H1 (cell line): ENCODE results near the gene RNF133. TPM values are rescaled to one million over a fixed set of nuclear protein-coding genes. Genes with fewer than 3 reads are reported as not detected.

ENCODE experiments used
- CTCF ChIA-PET: fragments of 300-600 bp; sonication (Branson Sonifier 250); formaldehyde crosslinking; loops from one replicate; lab custom pipeline; 2021; ENCODE audit not compliant: partially characterized antibody; lab: Charles Lee
- POLR2A ChIA-PET: fragments of 300-600 bp; sonication (Branson Sonifier 250); formaldehyde crosslinking; loops from one replicate; lab custom pipeline; 2021; ENCODE audit warnings: inconsistent platforms; ENCODE audit not compliant: partially characterized antibody; lab: Charles Lee
- DNase-seq, 2 experiments: peaks; one replicate each; pipeline versions ENCODE4 v3.0.0 to v3.0.0-alpha.2; 2010 to 2022; ENCODE audit warnings: low spot score in 2 of 2, low read depth in 1 of 2, mixed read lengths in 1 of 2
- FAIRE-seq: peaks from 2 replicates; lab custom pipeline; 2011; peaks lifted over from hg19 to GRCh38; lab: Jason Lieb, UNC
- H2AFZ ChIP-seq: 2 replicates; pipeline ENCODE4 v1.8.1; 2012; ENCODE audit warnings: low read length, inconsistent platforms
- H2AK5ac ChIP-seq: 2 replicates; pipeline ENCODE4 v1.6.1; 2013; ENCODE audit warnings: low read depth, low read length
- H2BK120ac ChIP-seq: replicated peaks from 2 replicates; pipeline ENCODE3; 2013; ENCODE audit warnings: low read depth, low read length, inconsistent platforms
- H2BK12ac ChIP-seq: 2 replicates; pipeline ENCODE4 v1.6.1; 2013; ENCODE audit warnings: low read depth, low read length
- H2BK15ac ChIP-seq: 2 replicates; pipeline ENCODE4 v1.6.1; 2013; ENCODE audit warnings: low read length
- H2BK20ac ChIP-seq: 2 replicates; pipeline ENCODE4 v1.6.1; 2013; ENCODE audit warnings: low read length
- H2BK5ac ChIP-seq: 2 replicates; pipeline ENCODE4 v1.6.1; 2013; ENCODE audit warnings: low read depth, low read length
- H3K14ac ChIP-seq: 2 replicates; pipeline ENCODE4 v1.6.1; 2013; ENCODE audit warnings: inconsistent platforms; ENCODE audit not compliant: insufficient read length
- H3K18ac ChIP-seq: 2 replicates; pipeline ENCODE4 v1.6.1; 2013; ENCODE audit warnings: low read length; ENCODE audit errors: extremely low read depth
- H3K23ac ChIP-seq: 2 replicates; pipeline ENCODE4 v1.6.1; 2013; ENCODE audit warnings: inconsistent platforms; ENCODE audit not compliant: insufficient read length
- H3K23me2 ChIP-seq: 2 replicates; pipeline ENCODE4 v1.6.1; 2013; ENCODE audit warnings: low read depth, low read length
- H3K27ac ChIP-seq: 2 replicates; pipeline ENCODE4 v1.6.1; 2011; ENCODE audit warnings: low read depth, low read length, inconsistent platforms
- H3K27me3 ChIP-seq, 4 experiments: replicated peaks in 1 of 4; 1 replicate in 1 of 4; 2 replicates in 3 of 4; pipeline versions ENCODE4 v1.6.1 to v1.8.1; 2011 to 2013; ENCODE audit warnings: low read length in 3 of 4, mild to moderate bottlenecking in 3 of 4, inconsistent platforms in 2 of 4, mixed read lengths in 2 of 4, moderate library complexity in 1 of 4; ENCODE audit not compliant: control insufficient read depth in 3 of 4, insufficient read depth in 3 of 4; ENCODE audit errors: extremely low read depth in 1 of 4
- H3K36me3 ChIP-seq, 4 experiments: 2 replicates each; pipeline versions ENCODE4 v1.6.1 to v1.8.1; 2011 to 2013; ENCODE audit warnings: mild to moderate bottlenecking in 4 of 4, low read length in 3 of 4, moderate library complexity in 2 of 4, control low read depth in 1 of 4, inconsistent platforms in 1 of 4; ENCODE audit not compliant: insufficient read depth in 4 of 4, control insufficient read depth in 2 of 4
- H3K4ac ChIP-seq: replicated peaks from 2 replicates; pipeline ENCODE3; 2013; ENCODE audit warnings: low read length, low read depth, mixed read lengths, inconsistent platforms; ENCODE audit not compliant: insufficient read length
- H3K4me1 ChIP-seq, 4 experiments: replicated peaks in 1 of 4; 1 replicate in 1 of 4; 2 replicates in 3 of 4; pipeline versions ENCODE4 v1.6.1 to v1.8.1; 2011 to 2013; ENCODE audit warnings: low read length in 3 of 4, inconsistent platforms in 2 of 4, mixed read lengths in 1 of 4; ENCODE audit not compliant: insufficient read depth in 4 of 4, control insufficient read depth in 3 of 4
- H3K4me2 ChIP-seq, 2 experiments: 2 replicates each; pipeline versions ENCODE4 v1.6.1 to v1.8.1; 2011 to 2013; ENCODE audit warnings: low read depth in 2 of 2, low read length in 2 of 2, control low read depth in 1 of 2, inconsistent platforms in 1 of 2, mild to moderate bottlenecking in 1 of 2; ENCODE audit not compliant: insufficient read depth in 1 of 2
- H3K4me3 ChIP-seq, 4 experiments: fragments of 200-600, 300-600 bp in 1 of 4; sonication (generic), shearing (Covaris generic), sonication (Bioruptor Twin) in 1 of 4; 2 replicates each; pipeline versions ENCODE4 v1.5.1 to v1.8.1; 2011 to 2016; ENCODE audit warnings: low read length in 4 of 4, low read depth in 3 of 4, control low read depth in 2 of 4, inconsistent platforms in 2 of 4, mild to moderate bottlenecking in 2 of 4, mixed read lengths in 1 of 4, moderate library complexity in 1 of 4; ENCODE audit not compliant: insufficient read depth in 2 of 4; ENCODE audit errors: extremely low read depth in 1 of 4
- H3K56ac ChIP-seq: replicated peaks from 2 replicates; pipeline ENCODE3; 2013; ENCODE audit warnings: low read depth, mild to moderate bottlenecking, mixed read lengths, low read length, inconsistent platforms; ENCODE audit not compliant: insufficient read length
- H3K79me1 ChIP-seq: 2 replicates; pipeline ENCODE4 v1.6.1; 2013; ENCODE audit warnings: low read depth, low read length, control low read depth
- H3K79me2 ChIP-seq, 2 experiments: 2 replicates each; pipeline versions ENCODE4 v1.6.1 to v1.8.1; 2012 to 2013; ENCODE audit warnings: low read length in 2 of 2, mild to moderate bottlenecking in 2 of 2, inconsistent platforms in 1 of 2; ENCODE audit not compliant: insufficient read depth in 2 of 2, control insufficient read depth in 1 of 2
- H3K9ac ChIP-seq, 4 experiments: replicated peaks in 1 of 4; 1 replicate in 1 of 4; 2 replicates in 3 of 4; pipeline versions ENCODE4 v1.6.1 to v1.8.1; 2011 to 2013; ENCODE audit warnings: low read depth in 3 of 4, low read length in 3 of 4, control low read depth in 2 of 4, mild to moderate bottlenecking in 2 of 4, moderate library complexity in 2 of 4, inconsistent platforms in 1 of 4; ENCODE audit errors: extremely low read depth in 1 of 4
- H3K9me3 ChIP-seq, 2 experiments: 2 replicates each; pipeline versions ENCODE4 v1.6.1 to v1.8.1; 2012 to 2013; ENCODE audit warnings: mild to moderate bottlenecking in 2 of 2, moderate library complexity in 2 of 2, control low read depth in 1 of 2, inconsistent platforms in 1 of 2, low read depth in 1 of 2, low read length in 1 of 2, mixed read lengths in 1 of 2; ENCODE audit not compliant: insufficient read depth in 2 of 2
- H4K20me1 ChIP-seq, 2 experiments: replicated peaks in 1 of 2; 2 replicates each; pipeline versions ENCODE3 to v1.8.1; 2011 to 2013; ENCODE audit warnings: inconsistent platforms in 2 of 2, low read length in 2 of 2, mild to moderate bottlenecking in 1 of 2; ENCODE audit not compliant: insufficient read depth in 2 of 2, control insufficient read depth in 1 of 2
- H4K5ac ChIP-seq: 2 replicates; pipeline ENCODE4 v1.6.1; 2013; ENCODE audit warnings: low read length, low read depth, mixed read lengths, inconsistent platforms; ENCODE audit not compliant: insufficient read length
- H4K8ac ChIP-seq: 2 replicates; pipeline ENCODE4 v1.8.0; 2013; ENCODE audit warnings: mild to moderate bottlenecking, moderate library complexity, low read length, inconsistent platforms; ENCODE audit not compliant: insufficient read depth; ENCODE audit errors: extremely low read depth
- H4K91ac ChIP-seq: replicated peaks from 2 replicates; pipeline ENCODE3; 2013; ENCODE audit warnings: low read length, mixed read lengths, inconsistent platforms; ENCODE audit not compliant: insufficient read length
- ASH2L ChIP-seq: fragments of 200-600, 300-600 bp; sonication (generic); IDR thresholded peaks from one replicate; pipeline ENCODE4 v1.7.1; 2017; ENCODE audit warnings: low read length
- CHD2 ChIP-seq: IDR thresholded peaks from 2 replicates; pipeline ENCODE4 v1.6.1; 2012; ENCODE audit warnings: low read length, improper control_type of control experiment
- KDM5A ChIP-seq: fragments of 200-600 bp; IDR thresholded peaks from 2 replicates; pipeline ENCODE4 v1.7.1; 2012; ENCODE audit warnings: mild to moderate bottlenecking, low read length, inconsistent platforms, mixed read lengths
- WGBS, 2 experiments: shearing (Covaris generic) in 1 of 2; methylation state at CpG; one replicate each; pipeline versions ENCODE4 v1.1.6 to v1.1.7; 2013 to 2015; ENCODE audit warnings: low lambda C conversion rate in 2 of 2, mixed read lengths in 2 of 2, inconsistent platforms in 1 of 2, low coverage in 1 of 2, missing lambda C conversion rate in 1 of 2; ENCODE audit not compliant: insufficient replicate concordance in 2 of 2, insufficient coverage in 1 of 2, insufficient read length in 1 of 2; ENCODE audit errors: extremely low coverage in 1 of 2, missing lambda C conversion rate in 1 of 2; 5-methylcytosine and 5-hydroxymethylcytosine counted together
- polyA plus RNA-seq, 7 experiments: library from polyadenylated mRNA; depleted of rRNA in 3 of 7; stranded (reverse) in 5 of 7; unstranded in 2 of 7; fragments of >200 nt in 5 of 7; fragments of 200-250 nt in 2 of 7; gene quantifications; 1 replicate in 5 of 7; 2 replicates in 1 of 7; 4 replicates in 1 of 7; pipeline versions ENCODE4 v1.2.1 to v1.2.3, GENCODE V29; 2011 to 2013; ENCODE audit warnings: missing spikeins in 2 of 7, mixed read lengths in 2 of 7
- total RNA-seq: library from RNA; stranded (reverse); fragmentation: NEBNext Ultra II Directional; extraction: Animal tissue kit (Norgen Biotek cat#: 25700); gene quantifications from 2 replicates; pipeline ENCODE4 v1.2.1, GENCODE V29; 2021
- TF ChIP-seq, protein P1 (sequence below): IDR thresholded peaks from 2 replicates; pipeline ENCODE4 v1.6.1; 2012; ENCODE audit warnings: low read length, inconsistent platforms

Gene RNF133
- total and polyA plus RNA-seq, 2 of the 8 experiments (the other 6 are each of a cell fraction or from before 2014, with no cell fraction given): 0.09 to 0.39 TPM

DNA sequence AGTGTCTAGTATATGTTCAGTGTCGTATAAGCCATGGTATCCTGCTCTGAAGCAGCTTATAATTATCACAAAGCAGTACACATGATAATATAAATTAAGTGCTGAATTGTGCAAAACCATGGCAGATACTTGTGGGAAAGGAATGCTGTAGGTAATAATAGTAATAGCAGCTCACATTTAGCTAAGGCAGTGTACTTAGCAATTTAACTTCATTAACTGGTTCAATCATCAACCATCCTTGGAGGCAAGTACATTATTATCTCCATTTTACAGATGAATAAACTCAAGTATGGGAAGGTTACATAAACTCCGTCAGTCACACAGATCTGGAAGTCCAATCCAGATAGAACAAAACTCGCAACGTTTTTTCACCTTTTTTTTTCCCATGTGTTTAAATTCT, 25.4 kb upstream of the RNF133 start:
- no peak overlapping the region for H3K23ac ChIP-seq
- peaks cover 0 to under 1% (median under 1%) of the 10 kb centered on the region in 4 experiments; a peak in 2 of 7 replicates for H3K4me1 ChIP-seq
- H4K20me1 ChIP-seq: no peaks in the 10 kb centered on the region
- FAIRE-seq: no peak
- no peak overlapping the region for H2BK12ac ChIP-seq
- no peak overlapping the region for H2BK20ac ChIP-seq
- 93% methylated on average over 4 of the region's 4 CpGs; no CpG with 5 or more reads in 1 of the 2 experiments for WGBS, 2 experiments
- TF ChIP-seq CHD2: no peak
- no peak for TF ChIP-seq KDM5A
- TF ChIP-seq ASH2L: no peak
- TF ChIP-seq, protein P1, sequence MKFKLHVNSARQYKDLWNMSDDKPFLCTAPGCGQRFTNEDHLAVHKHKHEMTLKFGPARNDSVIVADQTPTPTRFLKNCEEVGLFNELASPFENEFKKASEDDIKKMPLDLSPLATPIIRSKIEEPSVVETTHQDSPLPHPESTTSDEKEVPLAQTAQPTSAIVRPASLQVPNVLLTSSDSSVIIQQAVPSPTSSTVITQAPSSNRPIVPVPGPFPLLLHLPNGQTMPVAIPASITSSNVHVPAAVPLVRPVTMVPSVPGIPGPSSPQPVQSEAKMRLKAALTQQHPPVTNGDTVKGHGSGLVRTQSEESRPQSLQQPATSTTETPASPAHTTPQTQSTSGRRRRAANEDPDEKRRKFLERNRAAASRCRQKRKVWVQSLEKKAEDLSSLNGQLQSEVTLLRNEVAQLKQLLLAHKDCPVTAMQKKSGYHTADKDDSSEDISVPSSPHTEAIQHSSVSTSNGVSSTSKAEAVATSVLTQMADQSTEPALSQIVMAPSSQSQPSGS: no peak
- no peak overlapping the region for H2BK5ac ChIP-seq
- H3K27ac ChIP-seq: no peak overlapping the region
- no peak overlapping the region for H3K9ac ChIP-seq
- H3K79me2 ChIP-seq: no peaks in the 10 kb centered on the region
- no peaks in the 10 kb centered on the region for H3K36me3 ChIP-seq
- no peak overlapping the region for H4K5ac ChIP-seq
- H3K4me2 ChIP-seq: no peak overlapping the region
- no peak overlapping the region for H2BK120ac ChIP-seq
- no peak overlapping the region for H3K18ac ChIP-seq
- ChIA-PET POLR2A (no interaction called here), CTCF (no interaction called here)
- H3K14ac ChIP-seq: no peak overlapping the region
- H3K56ac ChIP-seq: no peak overlapping the region
- H3K4me3 ChIP-seq: no peak overlapping the region
- H3K4ac ChIP-seq: no peak overlapping the region
- H3K79me1 ChIP-seq: no peaks in the 10 kb centered on the region
- H4K91ac ChIP-seq: no peak overlapping the region
- no peaks in the 10 kb centered on the region for H3K9me3 ChIP-seq
- H4K8ac ChIP-seq: no peak overlapping the region
- DNase-seq: no peak
- H2BK15ac ChIP-seq: no peak overlapping the region
- no peak overlapping the region for H2AFZ ChIP-seq
- H3K27me3 ChIP-seq: no peaks in the 10 kb centered on the region
- no peaks in the 10 kb centered on the region for H3K23me2 ChIP-seq
- no peak overlapping the region for H2AK5ac ChIP-seq
